ENCODE measurements around the gene ADAM12. TPM values are rescaled to one million over a fixed set of nuclear protein-coding genes. Genes with fewer than 3 reads are reported as not detected.
A peak's percentile ranks its signal among the peaks of the same experiment; 100 is the strongest.

The ADAM12 gene
- total and polyA plus RNA-seq, 9 of the 15 experiments (the other 6 are each of a cell fraction or from before 2014, with no cell fraction given): not detected

DNA sequence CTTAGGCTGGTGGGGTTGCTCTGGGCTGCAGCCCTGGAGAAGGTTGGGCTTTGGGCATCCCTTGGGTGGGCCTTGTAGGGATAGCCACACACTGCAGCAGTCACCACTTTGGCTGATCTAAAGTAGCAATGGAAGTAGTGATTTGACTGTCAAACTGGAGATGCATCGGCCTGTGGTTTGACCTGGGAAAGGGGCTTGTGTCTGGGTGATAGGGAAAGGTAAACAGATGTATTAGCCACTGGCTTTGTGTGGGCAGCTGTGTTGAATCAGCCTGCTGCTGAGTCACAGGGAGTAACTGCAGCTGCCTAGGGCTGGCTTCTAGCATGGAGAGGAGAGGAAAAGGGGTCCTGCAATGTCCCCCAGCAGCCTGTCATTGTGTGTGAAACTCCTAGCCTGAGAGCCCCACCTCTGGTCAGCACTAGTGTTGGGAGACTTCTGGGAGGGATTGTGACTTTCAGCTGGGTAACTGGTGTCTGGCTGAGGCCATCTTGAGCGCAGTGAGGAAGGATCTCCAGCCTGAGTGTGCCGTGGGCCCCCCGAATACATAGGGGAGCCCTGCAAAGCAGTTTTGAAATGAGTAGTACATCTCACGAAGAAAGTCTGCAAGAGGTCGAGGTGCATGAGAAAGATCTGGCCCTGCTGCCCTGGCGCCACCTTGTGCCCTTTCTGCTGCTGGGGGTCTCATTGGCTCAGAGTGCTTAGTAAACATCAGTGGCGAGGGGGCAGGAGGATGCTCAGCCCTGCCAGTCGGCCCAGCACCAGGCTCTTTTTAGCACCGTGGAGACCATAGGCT, 374.6 kb downstream of the ADAM12 start (continued):
- TF ChIP-seq, protein P1, sequence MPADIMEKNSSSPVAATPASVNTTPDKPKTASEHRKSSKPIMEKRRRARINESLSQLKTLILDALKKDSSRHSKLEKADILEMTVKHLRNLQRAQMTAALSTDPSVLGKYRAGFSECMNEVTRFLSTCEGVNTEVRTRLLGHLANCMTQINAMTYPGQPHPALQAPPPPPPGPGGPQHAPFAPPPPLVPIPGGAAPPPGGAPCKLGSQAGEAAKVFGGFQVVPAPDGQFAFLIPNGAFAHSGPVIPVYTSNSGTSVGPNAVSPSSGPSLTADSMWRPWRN (IDR thresholded peaks at IDR 0.05; ENCODE audit: low read depth): peak; percentile 66; the same call in 1 of the 2 replicates
- TF ChIP-seq, protein P2, sequence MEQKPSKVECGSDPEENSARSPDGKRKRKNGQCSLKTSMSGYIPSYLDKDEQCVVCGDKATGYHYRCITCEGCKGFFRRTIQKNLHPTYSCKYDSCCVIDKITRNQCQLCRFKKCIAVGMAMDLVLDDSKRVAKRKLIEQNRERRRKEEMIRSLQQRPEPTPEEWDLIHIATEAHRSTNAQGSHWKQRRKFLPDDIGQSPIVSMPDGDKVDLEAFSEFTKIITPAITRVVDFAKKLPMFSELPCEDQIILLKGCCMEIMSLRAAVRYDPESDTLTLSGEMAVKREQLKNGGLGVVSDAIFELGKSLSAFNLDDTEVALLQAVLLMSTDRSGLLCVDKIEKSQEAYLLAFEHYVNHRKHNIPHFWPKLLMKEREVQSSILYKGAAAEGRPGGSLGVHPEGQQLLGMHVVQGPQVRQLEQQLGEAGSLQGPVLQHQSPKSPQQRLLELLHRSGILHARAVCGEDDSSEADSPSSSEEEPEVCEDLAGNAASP (IDR thresholded peaks at IDR 0.05): no peak
- TF ChIP-seq, protein P3, sequence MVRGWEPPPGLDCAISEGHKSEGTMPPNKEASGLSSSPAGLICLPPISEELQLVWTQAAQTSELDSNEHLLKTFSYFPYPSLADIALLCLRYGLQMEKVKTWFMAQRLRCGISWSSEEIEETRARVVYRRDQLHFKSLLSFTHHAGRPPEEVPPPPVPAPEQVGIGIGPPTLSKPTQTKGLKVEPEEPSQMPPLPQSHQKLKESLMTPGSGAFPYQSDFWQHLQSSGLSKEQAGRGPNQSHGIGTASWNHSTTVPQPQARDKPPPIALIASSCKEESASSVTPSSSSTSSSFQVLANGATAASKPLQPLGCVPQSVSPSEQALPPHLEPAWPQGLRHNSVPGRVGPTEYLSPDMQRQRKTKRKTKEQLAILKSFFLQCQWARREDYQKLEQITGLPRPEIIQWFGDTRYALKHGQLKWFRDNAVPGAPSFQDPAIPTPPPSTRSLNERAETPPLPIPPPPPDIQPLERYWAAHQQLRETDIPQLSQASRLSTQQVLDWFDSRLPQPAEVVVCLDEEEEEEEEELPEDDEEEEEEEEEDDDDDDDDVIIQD (CRISPR knock-in tag; IDR thresholded peaks at IDR 0.05): no peak
- peak in 1 of 2 experiments; percentile 29; a peak in 1 of 4 replicates for TF ChIP-seq TBL1XR1 (IDR thresholded peaks at IDR 0.05; ENCODE audit: low read length in 2 of 2)
- TF ChIP-seq, protein P4, sequence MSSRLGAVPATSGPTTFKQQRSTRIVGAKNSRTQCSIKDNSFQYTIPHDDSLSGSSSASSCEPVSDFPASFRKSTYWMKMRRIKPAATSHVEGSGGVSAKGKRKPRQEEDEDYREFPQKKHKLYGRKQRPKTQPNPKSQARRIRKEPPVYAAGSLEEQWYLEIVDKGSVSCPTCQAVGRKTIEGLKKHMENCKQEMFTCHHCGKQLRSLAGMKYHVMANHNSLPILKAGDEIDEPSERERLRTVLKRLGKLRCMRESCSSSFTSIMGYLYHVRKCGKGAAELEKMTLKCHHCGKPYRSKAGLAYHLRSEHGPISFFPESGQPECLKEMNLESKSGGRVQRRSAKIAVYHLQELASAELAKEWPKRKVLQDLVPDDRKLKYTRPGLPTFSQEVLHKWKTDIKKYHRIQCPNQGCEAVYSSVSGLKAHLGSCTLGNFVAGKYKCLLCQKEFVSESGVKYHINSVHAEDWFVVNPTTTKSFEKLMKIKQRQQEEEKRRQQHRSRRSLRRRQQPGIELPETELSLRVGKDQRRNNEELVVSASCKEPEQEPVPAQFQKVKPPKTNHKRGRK (tag; IDR thresholded peaks at IDR 0.05): no peak
- TF ChIP-seq ZNF24 (IDR thresholded peaks at IDR 0.05): peak; percentile 35; the same call in 1 of the 2 replicates

Measured in K562 (cell line).